CD4-positive, alpha-beta T cell treated with Interleukin-6 at 100 ng/mL for 8 hours (primary cell): ENCODE data around the gene ASTL.
"Not testable (repeated sequence)": the region's sequence is repeated elsewhere in the genome, so short reads cannot be mapped to it uniquely, and the experiment has no call there.

Experiments
- DNase-seq: peaks from one replicate; pipeline ENCODE4 v3.0.0-alpha.2; 2020; ENCODE audit warnings: mixed read lengths, low spot score

ASTL gene

GRCh38 chr2:96146153-96146880, 8.0 kb upstream of the ASTL start:
- peak; percentile 89 for DNase-seq

DNA sequence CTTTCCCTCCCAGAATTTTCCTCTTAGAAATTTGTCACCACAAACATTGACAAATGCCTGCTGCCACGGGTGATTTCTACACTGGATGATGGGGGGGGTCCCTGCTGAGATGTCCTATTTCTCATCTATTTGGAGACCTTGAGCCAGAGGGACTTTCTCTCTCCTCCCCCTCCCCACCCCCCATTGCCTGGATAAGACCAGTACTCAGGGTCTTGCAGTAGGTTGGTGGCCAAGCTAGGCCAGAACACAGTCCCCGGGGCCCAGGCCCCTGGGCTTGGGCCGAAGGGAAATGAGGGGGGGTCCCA, 7.5 kb upstream of the ASTL start:
- no peak for DNase-seq

- DNase-seq = peak; percentile 90
Observed at GRCh38 chr2:96145036-96145847, 6.9 kb upstream of the ASTL start, which contains the start of gene DUSP2. Gene DUSP2 (minus strand): TSS chr2:96145440. CDS start chr2:96145354, 86 bp downstream.

DNA sequence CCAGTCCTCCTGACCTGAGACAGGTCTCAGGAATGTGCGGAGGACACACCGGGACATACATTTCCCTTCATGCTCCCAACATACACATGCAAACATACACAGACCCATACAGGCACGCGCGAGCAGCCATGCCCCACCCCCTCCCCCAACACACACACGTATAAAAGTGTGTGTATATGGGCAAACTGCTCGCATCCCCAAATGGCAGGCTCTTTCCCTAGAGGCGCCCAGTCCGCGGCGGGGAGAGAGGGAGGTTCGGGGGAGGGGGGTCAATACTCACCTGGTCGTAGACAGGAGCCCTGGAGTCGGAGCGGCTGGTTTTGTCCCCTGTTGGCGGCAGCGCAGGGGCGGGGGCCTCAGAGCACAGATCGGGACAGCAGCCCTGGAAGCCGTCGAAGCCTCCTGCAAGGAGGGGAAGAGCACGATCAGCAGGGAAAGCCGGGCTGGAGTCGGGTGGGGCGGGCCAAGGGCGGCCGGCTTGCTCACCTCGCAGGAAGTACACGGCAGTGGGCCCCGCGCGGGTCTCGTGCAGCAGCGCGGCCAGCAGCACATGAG, 6.3 kb upstream of the ASTL start:
- peak; percentile 28 for DNase-seq

GRCh38 chr2:96143848-96144480, 5.7 kb upstream of the ASTL start:
- DNase-seq = peak; percentile 41

DNA sequence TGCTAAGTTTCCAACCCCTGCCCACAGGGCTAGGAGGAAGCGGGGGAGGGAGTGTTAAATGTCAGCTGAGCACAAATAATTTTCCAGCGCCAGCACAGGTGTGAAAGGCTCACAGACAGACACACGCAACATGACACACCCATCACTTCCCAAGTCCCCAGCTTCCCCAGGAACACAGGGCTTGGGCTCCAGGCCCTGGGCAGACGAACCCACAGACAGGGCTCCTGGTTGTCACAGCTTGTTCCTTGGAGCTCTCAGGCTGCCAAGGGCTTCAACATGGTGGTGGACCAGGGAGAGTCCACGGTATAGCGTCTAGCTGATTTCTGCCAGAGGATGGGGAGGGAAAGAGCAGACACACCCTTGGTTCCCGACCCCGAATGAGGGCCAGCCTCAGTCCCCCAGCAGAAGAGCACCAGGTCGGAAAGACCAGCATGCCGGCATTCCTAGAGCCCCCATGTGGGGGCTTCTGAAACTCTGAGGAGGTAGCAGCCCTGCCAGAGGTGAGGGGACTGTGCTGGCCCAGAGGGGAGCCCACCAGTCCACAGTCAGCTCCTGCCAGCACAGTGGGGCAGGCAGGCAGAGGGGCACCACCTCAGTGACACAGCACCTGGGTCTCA, 5.0 kb upstream of the ASTL start:
- no peak for DNase-seq

- DNase-seq = peak; percentile 41
Observed at GRCh38 chr2:96142217-96143113, 4.2 kb upstream of the ASTL start.

- DNase-seq = not testable (repeated sequence)
Observed at GRCh38 chr2:96141624-96141967, 3.3 kb upstream of the ASTL start.

DNA sequence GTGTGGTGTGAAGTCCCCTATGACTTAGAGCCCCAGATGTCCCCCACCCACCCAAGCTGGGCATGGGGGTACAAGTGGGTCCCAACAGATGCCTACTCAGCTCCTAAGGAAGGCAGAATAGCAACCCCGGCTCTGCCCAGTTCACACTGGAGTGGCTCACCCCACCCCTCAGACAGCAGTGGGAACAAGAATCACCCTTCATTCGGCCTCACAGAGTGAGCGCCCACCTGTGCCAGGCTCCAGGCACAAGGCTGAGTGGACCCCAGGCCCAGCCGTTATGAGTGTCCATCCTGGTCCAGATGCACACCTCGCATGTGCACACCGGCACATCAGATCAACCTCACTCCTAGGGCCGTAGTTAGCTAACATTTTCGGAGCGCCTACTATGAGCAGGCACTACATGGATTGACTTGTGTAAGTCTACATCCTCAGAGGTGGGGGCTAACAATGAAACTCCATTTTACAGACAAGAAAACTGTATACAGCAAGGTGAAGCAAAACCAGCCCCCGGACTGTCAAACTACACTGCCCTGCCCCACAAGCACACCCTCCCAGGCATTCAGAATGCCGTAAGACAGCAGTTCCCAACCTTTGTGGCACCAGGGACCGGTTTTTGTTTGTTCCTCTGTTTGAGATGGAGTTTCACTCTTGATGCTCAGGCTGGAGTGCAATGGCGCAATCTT, 2.8 kb upstream of the ASTL start:
- DNase-seq = no peak

DNA sequence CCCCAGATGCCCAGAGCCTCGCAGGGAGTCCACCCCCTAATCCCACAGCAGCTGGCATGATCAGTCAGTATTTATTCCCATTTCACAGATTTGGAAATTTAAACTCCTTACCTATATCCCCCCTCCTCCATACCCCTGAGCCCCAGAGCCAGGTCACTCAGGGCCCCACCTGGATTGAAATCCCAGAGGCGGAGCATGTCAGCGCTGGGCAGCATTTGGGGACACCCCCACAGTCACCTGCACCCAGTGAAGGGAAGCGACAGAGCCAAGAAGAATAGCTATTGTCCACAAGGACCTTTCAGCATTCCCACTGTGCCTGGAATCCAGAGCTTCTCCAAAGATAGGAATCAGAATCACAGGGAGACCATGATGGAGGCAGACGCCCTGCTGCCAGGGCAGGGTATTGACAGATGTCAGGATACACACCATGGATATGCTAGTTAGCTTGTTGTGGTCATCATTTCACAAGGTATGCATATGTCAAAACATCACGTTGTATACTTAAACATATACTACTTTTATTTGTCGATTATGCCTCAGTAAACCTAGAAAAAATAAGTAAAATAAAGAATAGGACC, 968 bp upstream of the ASTL start:
- DNase-seq = no peak

DNA sequence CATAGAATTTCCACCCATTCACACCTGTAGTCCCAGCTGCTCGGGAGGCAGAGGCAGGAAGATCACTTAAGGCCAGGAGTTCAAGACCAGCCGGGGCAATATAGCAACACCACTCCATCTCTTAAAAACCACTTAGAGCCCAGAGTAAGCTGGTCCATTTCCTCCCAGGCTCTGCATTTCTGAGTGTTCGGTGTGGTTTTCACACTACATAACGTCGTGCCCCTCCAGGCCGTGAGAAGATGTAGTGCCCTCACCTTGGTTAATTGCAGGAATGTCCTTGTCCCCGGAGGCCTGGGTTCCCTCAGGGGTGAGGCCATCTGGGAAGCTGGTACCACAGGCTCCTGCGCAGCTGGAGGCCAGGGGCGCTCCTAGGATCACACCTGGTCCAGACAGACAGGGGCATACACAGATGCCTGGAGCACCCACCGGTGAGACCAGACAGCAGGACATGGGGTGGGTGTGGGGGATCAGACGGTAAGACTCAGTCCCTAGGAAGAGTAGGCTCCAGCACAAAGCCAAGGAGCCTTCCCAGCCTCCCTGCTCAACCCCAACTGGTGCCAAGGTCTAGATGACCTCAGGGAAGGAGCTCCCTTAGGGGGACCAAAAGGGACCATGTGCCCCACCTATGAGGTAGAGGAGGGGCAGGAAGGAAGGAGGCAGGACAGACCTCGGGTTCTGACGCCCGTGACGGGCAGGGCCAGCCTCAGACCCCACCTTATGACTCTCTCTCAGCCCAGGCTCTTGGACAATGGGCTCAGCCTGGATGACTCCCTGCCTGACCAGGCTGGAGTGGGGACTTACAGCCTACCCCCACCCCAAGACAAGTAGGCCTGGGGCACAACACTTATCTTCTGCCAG, 752 bp downstream of the ASTL start:
- no peak for DNase-seq

DNA sequence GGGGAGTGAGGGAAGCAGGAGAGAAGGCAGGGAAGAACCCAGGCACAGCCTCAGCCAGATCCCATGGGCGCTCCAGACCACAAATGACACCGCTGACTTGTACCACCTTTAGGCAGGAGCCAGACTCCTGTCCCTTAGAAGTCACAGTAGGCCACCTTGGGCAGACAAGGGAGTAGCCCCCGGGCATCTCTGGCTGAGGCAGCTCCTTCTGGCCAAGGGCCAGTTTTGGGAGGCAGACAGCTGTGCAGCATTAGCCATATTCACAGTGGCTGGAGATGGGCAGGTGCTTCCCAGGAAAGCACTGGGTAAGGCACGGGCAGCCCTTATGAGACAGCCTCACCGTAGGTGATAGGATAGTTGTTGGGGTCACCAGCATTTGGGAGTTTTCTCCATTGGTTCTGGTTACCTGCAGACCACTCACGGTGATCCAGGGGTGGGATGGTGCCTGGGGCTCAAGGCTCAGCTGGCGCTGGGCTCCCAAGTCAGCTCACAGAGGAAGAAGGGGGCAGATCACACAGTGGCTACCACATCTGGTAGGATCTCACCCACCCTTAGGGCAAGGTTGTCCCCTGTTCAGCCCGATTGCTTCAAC, 2.1 kb downstream of the ASTL start:
- DNase-seq = no peak

DNA sequence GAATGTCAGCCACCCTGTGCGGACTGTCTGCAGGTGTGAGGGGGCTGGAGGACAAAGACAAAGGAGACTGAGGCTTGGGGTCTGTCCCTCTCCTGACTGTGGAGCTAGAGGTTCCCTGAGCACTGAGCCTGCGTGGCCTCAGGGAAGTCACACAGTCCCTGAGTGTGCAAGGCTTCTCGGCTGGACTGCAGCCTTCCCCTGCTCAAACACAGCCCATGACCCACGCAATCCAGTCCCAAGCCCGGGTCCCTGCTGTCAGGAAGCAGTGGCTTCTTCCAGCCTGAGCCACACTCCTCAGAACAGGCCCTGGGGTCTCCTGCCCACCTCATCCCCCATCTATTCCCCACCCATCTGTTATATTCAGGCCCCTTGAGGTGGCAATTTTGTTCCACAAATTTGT, 2.7 kb downstream of the ASTL start:
- no peak for DNase-seq

DNA sequence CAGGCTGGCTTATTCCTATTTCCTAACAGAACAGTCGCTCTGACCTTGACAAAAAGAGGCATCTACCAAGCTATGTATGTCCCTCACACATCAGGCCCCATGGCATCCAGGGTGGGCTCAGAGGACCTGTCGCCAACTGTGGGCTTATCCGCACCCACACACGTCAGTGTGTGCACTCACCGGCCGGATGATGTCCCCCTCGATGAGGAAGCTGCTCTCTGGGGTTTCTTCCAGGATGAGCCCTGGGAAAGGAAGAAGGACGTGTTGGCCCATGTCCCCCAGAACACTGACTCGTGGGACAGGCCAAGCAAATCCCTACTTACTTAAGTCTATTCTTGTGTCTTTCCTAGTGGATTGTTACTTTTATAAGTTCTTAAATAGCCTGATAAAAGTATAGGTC, 3.1 kb downstream of the ASTL start:
- DNase-seq = no peak

- no peak for DNase-seq
Observed at GRCh38 chr2:96134421-96134820, 3.9 kb downstream of the ASTL start.

GRCh38 chr2:96131813-96132745, 6.2 kb downstream of the ASTL start:
- DNase-seq = no peak

DNA sequence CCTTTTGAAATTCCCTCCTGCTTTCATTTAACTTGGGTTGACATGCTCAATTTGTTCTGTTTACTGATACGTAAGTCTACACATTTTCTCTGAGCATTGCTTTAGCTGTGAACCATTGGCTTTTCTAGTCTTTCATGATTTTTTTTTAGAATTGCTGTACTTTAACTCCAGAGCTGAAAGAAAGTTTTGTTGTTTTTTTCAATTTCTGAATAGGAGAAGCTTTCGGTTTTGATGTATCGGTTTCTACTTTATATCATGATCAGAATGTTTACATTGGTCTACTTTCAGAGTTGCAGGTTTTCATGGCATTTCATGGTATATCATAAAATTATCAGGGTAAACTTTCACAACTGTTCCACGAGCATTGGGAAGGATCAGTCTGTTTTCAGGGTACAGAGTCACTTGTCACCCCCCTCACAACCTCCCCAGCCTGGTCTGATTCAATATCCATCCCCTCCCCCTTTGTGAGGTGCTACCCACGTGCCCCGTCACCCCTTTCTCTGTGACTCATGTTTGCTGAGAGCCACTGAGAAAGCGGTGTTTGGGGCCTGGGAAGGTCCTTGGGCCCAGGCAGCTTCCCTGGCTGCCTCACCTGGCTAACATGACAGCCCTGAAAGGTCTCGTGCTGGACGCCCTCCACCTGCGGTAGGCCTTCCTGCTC, 7.0 kb downstream of the ASTL start:
- no peak for DNase-seq
